ENCODE measurements around the gene MINDY4.
A peak's percentile ranks its signal among the peaks of the same experiment; 100 is the strongest.

MINDY4 gene

GRCh38 chr7:30771174-30771879 is at the start of gene MINDY4:
TSS of gene MINDY4 (plus strand) at chr7:30771417. CDS start at chr7:30771494, 77 bp downstream.
- DNase-seq = peak; percentile 55

GRCh38 chr7:30722187-30722586 is 49.0 kb upstream of the MINDY4 start:
- DNase-seq = no peak

GRCh38 chr7:30722671-30723070 is 48.5 kb upstream of the MINDY4 start:
- DNase-seq = no peak

- no peak for DNase-seq
Measured at GRCh38 chr7:30723776-30724175, 47.4 kb upstream of the MINDY4 start.

GRCh38 chr7:30726296-30727006 is 44.8 kb upstream of the MINDY4 start:
- DNase-seq = peak; percentile 16

- peak; percentile 63 for DNase-seq
Measured at GRCh38 chr7:30727061-30727945, 43.9 kb upstream of the MINDY4 start.

- no peak for DNase-seq
Measured at GRCh38 chr7:30728591-30729100, 42.6 kb upstream of the MINDY4 start.

- DNase-seq = no peak
Measured at GRCh38 chr7:30729642-30730041, 41.6 kb upstream of the MINDY4 start.

- DNase-seq = no peak
Measured at GRCh38 chr7:30730097-30730496, 41.1 kb upstream of the MINDY4 start.

- DNase-seq = no peak
Measured at GRCh38 chr7:30730996-30731395, 40.2 kb upstream of the MINDY4 start.

- no peak for DNase-seq
Measured at GRCh38 chr7:30731581-30731980, 39.6 kb upstream of the MINDY4 start.

GRCh38 chr7:30732606-30733005 is 38.6 kb upstream of the MINDY4 start:
- no peak for DNase-seq

- DNase-seq = no peak
Measured at GRCh38 chr7:30733216-30733615, 38.0 kb upstream of the MINDY4 start.

- no peak for DNase-seq
Measured at GRCh38 chr7:30733691-30734090, 37.5 kb upstream of the MINDY4 start.

- DNase-seq = no peak
Measured at GRCh38 chr7:30734497-30734896, 36.7 kb upstream of the MINDY4 start.

- no peak for DNase-seq
Measured at GRCh38 chr7:30735631-30736030, 35.6 kb upstream of the MINDY4 start.

- no peak for DNase-seq
Measured at GRCh38 chr7:30736291-30736690, 34.9 kb upstream of the MINDY4 start.

- DNase-seq = peak; percentile 8
Measured at GRCh38 chr7:30738026-30738915, 32.9 kb upstream of the MINDY4 start.

GRCh38 chr7:30739691-30740090 is 31.5 kb upstream of the MINDY4 start:
- no peak for DNase-seq

GRCh38 chr7:30740417-30741181 is 30.6 kb upstream of the MINDY4 start:
- peak; percentile 61 for DNase-seq

- DNase-seq = no peak
Measured at GRCh38 chr7:30741289-30741688, 29.9 kb upstream of the MINDY4 start.
